Fibroblast of lung (primary cell): ENCODE measurements around the gene SLC25A3. TPM values are rescaled to one million over a fixed set of nuclear protein-coding genes. Genes with fewer than 3 reads are reported as not detected.

Source experiments
- DNase-seq, 2 donors: peaks; one replicate each; pipeline versions ENCODE4 v3.0.0 to v3.0.0-alpha.2; 2010; ENCODE audit warnings: low read depth in 2 of 2
- H2AFZ ChIP-seq: 2 replicates; pipeline ENCODE4 v1.5.1; 2012; ENCODE audit warnings: low read length, control low read depth, inconsistent platforms
- H3K27ac ChIP-seq: 2 replicates; pipeline ENCODE4 v1.5.1; 2011; ENCODE audit warnings: low read length, control low read depth; ENCODE audit not compliant: insufficient read depth
- H3K27me3 ChIP-seq: 2 replicates; pipeline ENCODE4 v1.5.1; 2011; ENCODE audit warnings: mild to moderate bottlenecking, low read length; ENCODE audit not compliant: control insufficient read depth, insufficient read depth
- H3K36me3 ChIP-seq: 2 replicates; pipeline ENCODE4 v1.5.1; 2011; ENCODE audit warnings: low read length; ENCODE audit not compliant: control insufficient read depth, insufficient read depth
- H3K4me1 ChIP-seq: 2 replicates; pipeline ENCODE4 v1.5.1; 2011; ENCODE audit warnings: low read length; ENCODE audit not compliant: control insufficient read depth, insufficient read depth; ENCODE audit errors: extremely low read depth
- H3K4me2 ChIP-seq: 2 replicates; pipeline ENCODE4 v1.5.1; 2011; ENCODE audit warnings: low read length, control low read depth; ENCODE audit not compliant: insufficient read depth; ENCODE audit errors: extremely low read depth
- H3K4me3 ChIP-seq, 4 experiments: fragments of 200-600 bp in 1 of 4; sonication (generic) in 1 of 4; replicated peaks in 1 of 4; 2 replicates each; pipeline ENCODE4 v1.5.1; 2011 to 2016; ENCODE audit warnings: low read length in 4 of 4, low read depth in 3 of 4, mild to moderate bottlenecking in 3 of 4, control low read depth in 2 of 4, inconsistent platforms in 1 of 4, mixed read lengths in 1 of 4; ENCODE audit not compliant: insufficient read depth in 1 of 4; ENCODE audit errors: control extremely low read depth in 1 of 4
- H3K79me2 ChIP-seq: 2 replicates; pipeline ENCODE4 v1.5.1; 2012; ENCODE audit warnings: mild to moderate bottlenecking, low read length, inconsistent platforms; ENCODE audit not compliant: control insufficient read depth, insufficient read depth
- H3K9ac ChIP-seq: 2 replicates; pipeline ENCODE4 v1.5.1; 2011; ENCODE audit warnings: mild to moderate bottlenecking, low read length, control low read depth; ENCODE audit not compliant: insufficient read depth
- H3K9me3 ChIP-seq: 2 replicates; pipeline ENCODE4 v1.5.1; 2012; ENCODE audit warnings: low read depth, low read length; ENCODE audit not compliant: control insufficient read depth, insufficient read depth
- H4K20me1 ChIP-seq: 2 replicates; pipeline ENCODE4 v1.5.1; 2011; ENCODE audit warnings: low read length; ENCODE audit not compliant: control insufficient read depth, insufficient read depth; ENCODE audit errors: extremely low read depth
- EZH2 ChIP-seq: IDR thresholded peaks from 2 replicates; pipeline ENCODE4 v1.5.1; 2012; ENCODE audit warnings: low read length, control low read depth, mild to moderate bottlenecking; ENCODE audit errors: missing control alignments
- polyA plus RNA-seq, 2 donors: library from polyadenylated mRNA; depleted of rRNA in 1 of 2; stranded (reverse) in 1 of 2; unstranded in 1 of 2; fragments of >200 nt; gene quantifications; 2 replicates each; pipeline ENCODE4 v1.2.1, GENCODE V29; 2011 to 2012; ENCODE audit warnings: missing spikeins in 1 of 2
- total RNA-seq: library from RNA; depleted of rRNA; stranded (reverse); fragments of >200 nt; gene quantifications from 2 replicates; pipeline ENCODE4 v1.2.1, GENCODE V29; 2014
- TF ChIP-seq, protein P1 (sequence below), 2 donors: IDR thresholded peaks in 1 of 2; conservative IDR thresholded peaks in 1 of 2; 1 replicate in 1 of 2; 2 replicates in 1 of 2; pipeline ENCODE4 v1.5.1; 2011 to 2012; ENCODE audit warnings: low read length in 2 of 2, control low read depth in 1 of 2, inconsistent platforms in 1 of 2, low read depth in 1 of 2, mild to moderate bottlenecking in 1 of 2

The SLC25A3 gene
- total and polyA plus RNA-seq, 2 donors (not counting 1 experiment from before 2014, with no cell fraction given), result 541 to 1,157 TPM

DNA sequence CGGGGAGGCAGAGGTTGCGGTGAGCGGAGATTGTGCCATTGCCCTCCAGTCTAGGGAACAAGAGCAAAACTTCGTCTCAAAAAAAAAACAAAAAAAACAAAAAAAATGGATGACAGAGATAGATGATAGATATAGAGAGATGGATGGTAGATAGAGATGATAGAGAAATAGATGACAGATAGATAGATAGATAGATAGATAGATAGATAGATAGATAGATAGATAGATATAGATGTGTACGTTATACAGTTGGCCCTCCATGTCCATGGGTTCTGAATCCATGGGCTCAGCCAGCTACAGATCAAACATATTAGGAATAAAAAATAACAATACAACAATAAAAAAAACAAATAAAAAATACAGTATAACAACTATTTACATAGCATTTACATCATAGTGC, 12.8 kb upstream of the SLC25A3 start:
- H4K20me1 ChIP-seq, result no peaks in the 10 kb centered on the region
- no peak overlapping the region for H3K4me3 ChIP-seq
- no peak overlapping the region for H3K27ac ChIP-seq
- TF ChIP-seq EZH2, result no peak
- TF ChIP-seq, protein P1, sequence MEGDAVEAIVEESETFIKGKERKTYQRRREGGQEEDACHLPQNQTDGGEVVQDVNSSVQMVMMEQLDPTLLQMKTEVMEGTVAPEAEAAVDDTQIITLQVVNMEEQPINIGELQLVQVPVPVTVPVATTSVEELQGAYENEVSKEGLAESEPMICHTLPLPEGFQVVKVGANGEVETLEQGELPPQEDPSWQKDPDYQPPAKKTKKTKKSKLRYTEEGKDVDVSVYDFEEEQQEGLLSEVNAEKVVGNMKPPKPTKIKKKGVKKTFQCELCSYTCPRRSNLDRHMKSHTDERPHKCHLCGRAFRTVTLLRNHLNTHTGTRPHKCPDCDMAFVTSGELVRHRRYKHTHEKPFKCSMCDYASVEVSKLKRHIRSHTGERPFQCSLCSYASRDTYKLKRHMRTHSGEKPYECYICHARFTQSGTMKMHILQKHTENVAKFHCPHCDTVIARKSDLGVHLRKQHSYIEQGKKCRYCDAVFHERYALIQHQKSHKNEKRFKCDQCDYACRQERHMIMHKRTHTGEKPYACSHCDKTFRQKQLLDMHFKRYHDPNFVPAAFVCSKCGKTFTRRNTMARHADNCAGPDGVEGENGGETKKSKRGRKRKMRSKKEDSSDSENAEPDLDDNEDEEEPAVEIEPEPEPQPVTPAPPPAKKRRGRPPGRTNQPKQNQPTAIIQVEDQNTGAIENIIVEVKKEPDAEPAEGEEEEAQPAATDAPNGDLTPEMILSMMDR (conservative IDR thresholded peaks at IDR 0.05 in 1 of 2, IDR thresholded peaks at IDR 0.05 in 1 of 2; ENCODE audit: low read depth in 1 of 2, low read length in 2 of 2), result no peak
- no peaks in the 10 kb centered on the region for H3K27me3 ChIP-seq
- DNase-seq, result no peak
- H3K4me1 ChIP-seq, result no peaks in the 10 kb centered on the region
- H3K36me3 ChIP-seq, result no peaks in the 10 kb centered on the region
- H3K4me2 ChIP-seq, result no peak overlapping the region
- no peaks in the 10 kb centered on the region for H3K9me3 ChIP-seq
- no peaks in the 10 kb centered on the region for H3K79me2 ChIP-seq
- H2AFZ ChIP-seq, result no peak overlapping the region
- H3K9ac ChIP-seq, result no peak overlapping the region

DNA sequence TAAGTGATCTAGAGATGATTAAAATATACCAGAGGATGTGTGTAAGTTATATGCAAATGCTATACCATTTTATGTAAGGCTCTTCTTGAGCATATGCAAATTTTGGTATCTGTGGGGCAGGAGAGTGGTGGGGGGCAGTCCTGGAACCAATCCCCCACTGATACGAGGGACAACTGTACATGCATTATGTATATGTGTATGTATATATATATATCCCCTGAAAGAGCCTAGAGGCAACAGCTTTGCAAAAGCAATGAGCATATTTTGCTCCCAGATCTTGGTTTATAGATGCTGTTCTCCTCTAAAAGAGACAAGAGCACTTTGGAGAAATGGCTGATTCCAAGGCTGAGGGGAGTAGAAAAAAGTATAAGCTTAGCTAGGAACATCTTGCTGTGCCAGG, 12.4 kb upstream of the SLC25A3 start:
- Histone ChIP-seq H3K9ac (no peak overlapping the region), H3K4me1 (no peaks in the 10 kb centered on the region), H3K27me3 (no peaks in the 10 kb centered on the region), H3K9me3 (no peaks in the 10 kb centered on the region), H3K79me2 (no peaks in the 10 kb centered on the region), H2AFZ (no peak overlapping the region), H3K36me3 (no peaks in the 10 kb centered on the region), H3K4me3 (no peak overlapping the region), H4K20me1 (no peaks in the 10 kb centered on the region), H3K27ac (no peak overlapping the region), H3K4me2 (no peak overlapping the region)
- TF ChIP-seq, protein P1 (conservative IDR thresholded peaks at IDR 0.05 in 1 of 2, IDR thresholded peaks at IDR 0.05 in 1 of 2; ENCODE audit: low read depth in 1 of 2, low read length in 2 of 2), result no peak
- no peak for TF ChIP-seq EZH2
- no peak for DNase-seq

DNA sequence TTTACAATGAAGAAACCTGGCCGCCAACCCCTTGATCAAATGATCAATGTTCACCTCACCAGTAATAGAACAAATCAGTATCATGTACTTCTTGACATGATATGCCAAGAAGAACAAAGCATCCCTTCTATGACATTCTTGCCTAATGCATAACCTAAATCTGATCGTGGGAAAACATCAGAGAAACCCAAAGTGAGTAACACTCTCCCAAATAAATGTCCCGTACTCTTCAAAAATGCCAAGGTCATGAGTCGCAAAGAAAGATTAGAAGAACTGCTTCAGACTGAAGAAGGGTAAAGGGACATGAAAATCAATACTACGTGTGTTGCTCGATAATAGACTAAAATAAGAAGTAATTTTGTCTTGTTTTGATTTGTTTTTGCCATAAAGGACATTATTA, 11.4 kb upstream of the SLC25A3 start:
- Histone ChIP-seq H3K79me2 (no peaks in the 10 kb centered on the region), H3K27me3 (no peaks in the 10 kb centered on the region), H3K36me3 (no peaks in the 10 kb centered on the region), H3K4me1 (no peaks in the 10 kb centered on the region), H4K20me1 (no peaks in the 10 kb centered on the region), H3K4me3 (no peak overlapping the region), H3K9ac (no peak overlapping the region), H3K4me2 (no peak overlapping the region), H3K9me3 (no peaks in the 10 kb centered on the region), H3K27ac (no peak overlapping the region), H2AFZ (no peak overlapping the region)
- DNase-seq, result peak in 1 of 2 donors; percentile 54
- TF ChIP-seq, protein P1 (conservative IDR thresholded peaks at IDR 0.05 in 1 of 2, IDR thresholded peaks at IDR 0.05 in 1 of 2; ENCODE audit: low read depth in 1 of 2, low read length in 2 of 2), result no peak
